ENCODE results near the gene JPT2. TPM values are rescaled to one million over a fixed set of nuclear protein-coding genes. Genes with fewer than 3 reads are reported as not detected.

Gene JPT2
- total and polyA plus RNA-seq, 10 of the 15 experiments (the other 5 are each of a cell fraction or from before 2014, with no cell fraction given), result 11.7 to 78.4 (median 48.4) TPM

DNA sequence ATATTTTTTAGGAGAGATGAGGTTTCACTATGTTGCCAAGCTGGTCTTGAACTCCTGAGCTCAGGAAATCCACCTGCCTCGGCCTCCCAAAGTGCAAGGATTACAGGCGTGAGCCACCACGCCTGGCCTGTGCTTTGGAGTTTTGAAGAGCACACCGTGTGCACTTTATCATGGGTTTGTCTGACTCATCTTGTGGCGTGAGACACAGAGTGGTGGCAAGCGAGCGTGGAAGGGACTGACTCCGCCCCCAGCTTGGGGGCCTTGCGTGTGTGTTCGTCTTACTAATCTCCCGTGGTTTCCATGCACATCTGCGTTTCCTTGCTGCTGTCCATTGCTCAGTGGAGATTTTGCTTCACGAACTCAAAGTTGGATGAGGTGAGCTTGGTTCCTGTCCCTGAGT is 43.0 kb upstream of the JPT2 start:
- SMC1A ChIA-PET (ENCODE audit: uncharacterized antibody, unreplicated experiment), result no interaction called here
- Histone ChIP-seq H2AFZ (ENCODE audit: control insufficient read depth, low read depth, low read length) (no peak overlapping the region), H3K79me2 (ENCODE audit: control insufficient read depth, insufficient read depth, low read length) (no peaks in the 10 kb centered on the region), H3K4me1 (ENCODE audit: control insufficient read depth, insufficient read depth, low read length) (no peaks in the 10 kb centered on the region), H3K36me3 (ENCODE audit: control insufficient read depth in 2 of 2, insufficient read depth in 2 of 2, low read length in 1 of 2) (peaks cover 13 to 39% of the 10 kb centered on the region in 2 experiments), H3K27ac (ENCODE audit: control insufficient read depth, insufficient read depth) (no peak overlapping the region), H4K20me1 (ENCODE audit: control insufficient read depth, insufficient read depth) (no peaks in the 10 kb centered on the region), H3K9ac (ENCODE audit: control insufficient read depth, insufficient read depth, low read length) (no peak overlapping the region), H3K9me3 (replicated peaks; ENCODE audit: control insufficient read depth, insufficient read depth, low read length) (no peaks in the 10 kb centered on the region), H3K4me2 (ENCODE audit: control insufficient read depth, insufficient read depth) (no peak overlapping the region), H3K27me3 (replicated peaks in 1 of 2; ENCODE audit: control insufficient read depth in 2 of 2, insufficient read depth in 2 of 2, low read length in 1 of 2) (no peaks in the 10 kb centered on the region), H3K4me3 (no peak overlapping the region)
- WGBS (ENCODE audit: insufficient coverage, insufficient replicate concordance, low lambda C conversion rate, missing lambda C conversion rate), result 98% methylated on average over 13 of the region's 13 CpGs
- RAD21 ChIA-PET (ENCODE audit: unreplicated experiment), result no interaction called here
- FAIRE-seq (no peak), DNase-seq (ENCODE audit: low read depth, low spot score) (no peak), ATAC-seq (no peak)
- BruUV-seq (replicated peaks), result no TSS peak
- CTCF ChIA-PET, result no interaction called here
- TF ChIP-seq, protein P1, sequence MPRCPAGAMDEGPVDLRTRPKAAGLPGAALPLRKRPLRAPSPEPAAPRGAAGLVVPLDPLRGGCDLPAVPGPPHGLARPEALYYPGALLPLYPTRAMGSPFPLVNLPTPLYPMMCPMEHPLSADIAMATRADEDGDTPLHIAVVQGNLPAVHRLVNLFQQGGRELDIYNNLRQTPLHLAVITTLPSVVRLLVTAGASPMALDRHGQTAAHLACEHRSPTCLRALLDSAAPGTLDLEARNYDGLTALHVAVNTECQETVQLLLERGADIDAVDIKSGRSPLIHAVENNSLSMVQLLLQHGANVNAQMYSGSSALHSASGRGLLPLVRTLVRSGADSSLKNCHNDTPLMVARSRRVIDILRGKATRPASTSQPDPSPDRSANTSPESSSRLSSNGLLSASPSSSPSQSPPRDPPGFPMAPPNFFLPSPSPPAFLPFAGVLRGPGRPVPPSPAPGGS (IDR thresholded peaks at IDR 0.05; ENCODE audit: borderline replicate concordance, insufficient read depth, low read depth, low read length, poor library complexity, severe bottlenecking), result peak; percentile 56
- TF ChIP-seq, protein P2, sequence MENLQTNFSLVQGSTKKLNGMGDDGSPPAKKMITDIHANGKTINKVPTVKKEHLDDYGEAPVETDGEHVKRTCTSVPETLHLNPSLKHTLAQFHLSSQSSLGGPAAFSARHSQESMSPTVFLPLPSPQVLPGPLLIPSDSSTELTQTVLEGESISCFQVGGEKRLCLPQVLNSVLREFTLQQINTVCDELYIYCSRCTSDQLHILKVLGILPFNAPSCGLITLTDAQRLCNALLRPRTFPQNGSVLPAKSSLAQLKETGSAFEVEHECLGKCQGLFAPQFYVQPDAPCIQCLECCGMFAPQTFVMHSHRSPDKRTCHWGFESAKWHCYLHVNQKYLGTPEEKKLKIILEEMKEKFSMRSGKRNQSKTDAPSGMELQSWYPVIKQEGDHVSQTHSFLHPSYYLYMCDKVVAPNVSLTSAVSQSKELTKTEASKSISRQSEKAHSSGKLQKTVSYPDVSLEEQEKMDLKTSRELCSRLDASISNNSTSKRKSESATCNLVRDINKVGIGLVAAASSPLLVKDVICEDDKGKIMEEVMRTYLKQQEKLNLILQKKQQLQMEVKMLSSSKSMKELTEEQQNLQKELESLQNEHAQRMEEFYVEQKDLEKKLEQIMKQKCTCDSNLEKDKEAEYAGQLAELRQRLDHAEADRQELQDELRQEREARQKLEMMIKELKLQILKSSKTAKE (IDR thresholded peaks at IDR 0.05; ENCODE audit: low read depth, poor library complexity, severe bottlenecking), result no peak
- POLR2A ChIA-PET, result no interaction called here
- intact Hi-C loops (cut with micrococcal nuclease; ENCODE audit: unreplicated experiment) (no loop called here), in situ Hi-C loops (cut with MboI) (no loop called here)

DNA sequence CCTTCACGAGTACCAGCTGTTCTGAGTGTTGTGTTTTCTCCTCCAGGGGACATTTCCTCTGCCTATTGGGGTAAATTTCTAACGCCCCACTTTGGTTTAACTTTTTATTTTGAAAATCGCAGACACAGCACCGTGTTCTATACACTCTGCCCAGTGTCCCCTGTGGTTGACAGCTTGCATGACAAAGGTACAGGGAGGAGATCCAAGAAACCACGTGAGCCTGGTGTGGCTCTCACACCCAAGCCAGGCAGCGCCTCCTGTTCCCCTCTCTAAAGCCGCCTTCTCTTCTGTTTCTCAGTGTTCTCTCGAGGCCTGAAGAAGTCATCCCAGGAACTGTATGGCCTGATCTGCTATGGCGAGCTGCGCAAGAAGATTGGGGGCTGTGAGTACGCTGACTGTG is 40.6 kb upstream of the JPT2 start:
- no TSS peak for BruUV-seq (replicated peaks)
- ChIA-PET CTCF (no interaction called here), SMC1A (ENCODE audit: uncharacterized antibody, unreplicated experiment) (no interaction called here), RAD21 (ENCODE audit: unreplicated experiment) (no interaction called here), POLR2A (no interaction called here)
- 89% methylated on average over 11 of the region's 11 CpGs for WGBS (ENCODE audit: insufficient coverage, insufficient replicate concordance, low lambda C conversion rate, missing lambda C conversion rate)
- H4K20me1 ChIP-seq (ENCODE audit: control insufficient read depth, insufficient read depth), result no peaks in the 10 kb centered on the region
- no peaks in the 10 kb centered on the region for H3K27me3 ChIP-seq (replicated peaks in 1 of 2; ENCODE audit: control insufficient read depth in 2 of 2, insufficient read depth in 2 of 2, low read length in 1 of 2)
- H3K9ac ChIP-seq (ENCODE audit: control insufficient read depth, insufficient read depth, low read length), result no peak overlapping the region
- no peak overlapping the region for H2AFZ ChIP-seq (ENCODE audit: control insufficient read depth, low read depth, low read length)
- ATAC-seq, result no peak
- H3K4me3 ChIP-seq, result no peak overlapping the region
- H3K27ac ChIP-seq (ENCODE audit: control insufficient read depth, insufficient read depth), result no peak overlapping the region
- H3K4me1 ChIP-seq (ENCODE audit: control insufficient read depth, insufficient read depth, low read length), result no peaks in the 10 kb centered on the region
- DNase-seq (ENCODE audit: low read depth, low spot score), result no peak
- peaks cover 13 to 43% of the 10 kb centered on the region in 2 experiments for H3K36me3 ChIP-seq (ENCODE audit: control insufficient read depth in 2 of 2, insufficient read depth in 2 of 2, low read length in 1 of 2)
- no peak overlapping the region for H3K4me2 ChIP-seq (ENCODE audit: control insufficient read depth, insufficient read depth)
- H3K79me2 ChIP-seq (ENCODE audit: control insufficient read depth, insufficient read depth, low read length), result no peaks in the 10 kb centered on the region
- FAIRE-seq, result no peak
- no peaks in the 10 kb centered on the region for H3K9me3 ChIP-seq (replicated peaks; ENCODE audit: control insufficient read depth, insufficient read depth, low read length)
- in situ Hi-C loops (cut with MboI) (no loop called here), intact Hi-C loops (cut with micrococcal nuclease; ENCODE audit: unreplicated experiment) (no loop called here)
- TF ChIP-seq, protein P3, sequence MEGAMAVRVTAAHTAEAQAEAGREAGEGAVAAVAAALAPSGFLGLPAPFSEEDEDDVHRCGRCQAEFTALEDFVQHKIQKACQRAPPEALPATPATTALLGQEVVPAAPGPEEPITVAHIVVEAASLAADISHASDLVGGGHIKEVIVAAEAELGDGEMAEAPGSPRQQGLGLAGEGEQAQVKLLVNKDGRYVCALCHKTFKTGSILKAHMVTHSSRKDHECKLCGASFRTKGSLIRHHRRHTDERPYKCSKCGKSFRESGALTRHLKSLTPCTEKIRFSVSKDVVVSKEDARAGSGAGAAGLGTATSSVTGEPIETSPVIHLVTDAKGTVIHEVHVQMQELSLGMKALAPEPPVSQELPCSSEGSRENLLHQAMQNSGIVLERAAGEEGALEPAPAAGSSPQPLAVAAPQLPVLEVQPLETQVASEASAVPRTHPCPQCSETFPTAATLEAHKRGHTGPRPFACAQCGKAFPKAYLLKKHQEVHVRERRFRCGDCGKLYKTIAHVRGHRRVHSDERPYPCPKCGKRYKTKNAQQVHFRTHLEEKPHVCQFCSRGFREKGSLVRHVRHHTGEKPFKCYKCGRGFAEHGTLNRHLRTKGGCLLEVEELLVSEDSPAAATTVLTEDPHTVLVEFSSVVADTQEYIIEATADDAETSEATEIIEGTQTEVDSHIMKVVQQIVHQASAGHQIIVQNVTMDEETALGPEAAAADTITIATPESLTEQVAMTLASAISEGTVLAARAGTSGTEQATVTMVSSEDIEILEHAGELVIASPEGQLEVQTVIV (IDR thresholded peaks at IDR 0.05; ENCODE audit: borderline replicate concordance, partially characterized antibody), result no peak
- TF ChIP-seq KLF5 (IDR thresholded peaks at IDR 0.05; ENCODE audit: partially characterized antibody), result no peak
- TF ChIP-seq, protein P4, sequence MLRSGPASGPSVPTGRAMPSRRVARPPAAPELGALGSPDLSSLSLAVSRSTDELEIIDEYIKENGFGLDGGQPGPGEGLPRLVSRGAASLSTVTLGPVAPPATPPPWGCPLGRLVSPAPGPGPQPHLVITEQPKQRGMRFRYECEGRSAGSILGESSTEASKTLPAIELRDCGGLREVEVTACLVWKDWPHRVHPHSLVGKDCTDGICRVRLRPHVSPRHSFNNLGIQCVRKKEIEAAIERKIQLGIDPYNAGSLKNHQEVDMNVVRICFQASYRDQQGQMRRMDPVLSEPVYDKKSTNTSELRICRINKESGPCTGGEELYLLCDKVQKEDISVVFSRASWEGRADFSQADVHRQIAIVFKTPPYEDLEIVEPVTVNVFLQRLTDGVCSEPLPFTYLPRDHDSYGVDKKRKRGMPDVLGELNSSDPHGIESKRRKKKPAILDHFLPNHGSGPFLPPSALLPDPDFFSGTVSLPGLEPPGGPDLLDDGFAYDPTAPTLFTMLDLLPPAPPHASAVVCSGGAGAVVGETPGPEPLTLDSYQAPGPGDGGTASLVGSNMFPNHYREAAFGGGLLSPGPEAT (IDR thresholded peaks at IDR 0.05; ENCODE audit: low read depth), result no peak
- no peak for TF ChIP-seq POLR2AphosphoS2 (IDR thresholded peaks at IDR 0.05; ENCODE audit: low read depth, low read length)
- no peak for TF ChIP-seq TARDBP (IDR thresholded peaks at IDR 0.05; ENCODE audit: borderline replicate concordance)
- no peak for TF ChIP-seq RBBP5 (conservative IDR thresholded peaks at IDR 0.05)
- no peak for TF ChIP-seq SREBF2 (IDR thresholded peaks at IDR 0.05; ENCODE audit: low read length)
- TF ChIP-seq BHLHE40 (IDR thresholded peaks at IDR 0.05; ENCODE audit: borderline replicate concordance in 1 of 2, low read depth in 2 of 2, low read length in 1 of 2), result no peak
